Lower lobe of right lung (tissue), 2 donors: ENCODE measurements around the gene MCM3AP. TPM values are rescaled to one million over a fixed set of nuclear protein-coding genes. Genes with fewer than 3 reads are reported as not detected.

Source experiments
- ATAC-seq, 2 donors: fragments of 200-7000 bp; cut with Tn5 transposase; one replicate each; pipeline ENCODE4 v1.9.1; 2020 to 2022; ENCODE audit warnings: mild to moderate bottlenecking in 2 of 2, moderate library complexity in 2 of 2
- DNase-seq: peaks from one replicate; pipeline ENCODE4 v3.0.0-alpha.2; 2020
- H3K27ac ChIP-seq: fragments of 200-600 bp; one replicate; pipeline ENCODE4 v1.8.0; 2022
- H3K27me3 ChIP-seq: fragments of 200-600 bp; one replicate; pipeline ENCODE4 v1.8.0; 2022; ENCODE audit warnings: low read depth
- H3K36me3 ChIP-seq: fragments of 200-600 bp; one replicate; pipeline ENCODE4 v1.8.0; 2022; ENCODE audit warnings: mild to moderate bottlenecking
- H3K4me1 ChIP-seq: fragments of 200-600 bp; one replicate; pipeline ENCODE4 v1.8.0; 2022
- H3K4me3 ChIP-seq: fragments of 200-600 bp; one replicate; pipeline ENCODE4 v1.8.0; 2022; ENCODE audit warnings: mild to moderate bottlenecking
- H3K9me3 ChIP-seq: fragments of 200-600 bp; one replicate; pipeline ENCODE4 v1.8.0; 2022
- CTCF ChIP-seq: fragments of 200-600 bp; IDR thresholded peaks from one replicate; pipeline ENCODE4 v1.8.0; 2022; ENCODE audit warnings: antibody characterized with exemption, mild to moderate bottlenecking
- intact Hi-C: fragments of 100-400 bp; cut with DNase I; formaldehyde crosslinking; loops from one replicate; pipeline ENCODE4 v1.11.0; 2022
- total RNA-seq: library from RNA; stranded (reverse); fragmentation: NEBNext Ultra II Directional; extraction: Animal tissue kit (Norgen Biotek cat#: 25700); gene quantifications from one replicate; pipeline ENCODE4 v1.2.1, GENCODE V29; 2021
- donor health status: DM: no; HTN: yes; CAD: no; lungs with severe emphysema.

MCM3AP gene
- total RNA-seq, 1 donor from 2014 or later = 96.2 TPM

GRCh38 chr21:46255758-46256337, 29.6 kb downstream of the MCM3AP start:
- no peak overlapping the region for H3K27ac ChIP-seq
- no peak overlapping the region for H3K4me3 ChIP-seq
- no peak for TF ChIP-seq CTCF
- DNase-seq (no peak), ATAC-seq (no peak)
- H3K9me3 ChIP-seq = no peaks in the 10 kb centered on the region
- H3K4me1 ChIP-seq = no peaks in the 10 kb centered on the region
- intact Hi-C loops = no loop called here
- H3K27me3 ChIP-seq = no peaks in the 10 kb centered on the region
- H3K36me3 ChIP-seq = peaks cover 100% of the 10 kb centered on the region

- DNase-seq = no peak
- Histone ChIP-seq H3K4me1 (no peaks in the 10 kb centered on the region), H3K4me3 (no peak overlapping the region), H3K27ac (no peak overlapping the region), H3K27me3 (no peaks in the 10 kb centered on the region), H3K36me3 (peaks cover 100% of the 10 kb centered on the region), H3K9me3 (no peaks in the 10 kb centered on the region)
- no peak for TF ChIP-seq CTCF
- intact Hi-C loops = no loop called here
- ATAC-seq = no peak
Measured at GRCh38 chr21:46255166-46255565, 30.2 kb downstream of the MCM3AP start.

GRCh38 chr21:46254208-46254975, 31.0 kb downstream of the MCM3AP start:
- Histone ChIP-seq H3K9me3 (no peaks in the 10 kb centered on the region), H3K27ac (no peak overlapping the region), H3K4me3 (no peak overlapping the region), H3K27me3 (no peaks in the 10 kb centered on the region), H3K4me1 (no peaks in the 10 kb centered on the region), H3K36me3 (peaks cover 100% of the 10 kb centered on the region)
- ATAC-seq (no peak), DNase-seq (no peak)
- no peak for TF ChIP-seq CTCF
- intact Hi-C loops = no loop called here

- peaks cover 100% of the 10 kb centered on the region for H3K36me3 ChIP-seq
- no peak overlapping the region for H3K27ac ChIP-seq
- DNase-seq = no peak
- TF ChIP-seq CTCF = no peak
- intact Hi-C loops = no loop called here
- no peaks in the 10 kb centered on the region for H3K9me3 ChIP-seq
- H3K4me3 ChIP-seq = no peak overlapping the region
- H3K4me1 ChIP-seq = no peaks in the 10 kb centered on the region
- ATAC-seq = no peak
- no peaks in the 10 kb centered on the region for H3K27me3 ChIP-seq
Measured at GRCh38 chr21:46253610-46254124, 31.7 kb downstream of the MCM3AP start.

- Histone ChIP-seq H3K27ac (no peak overlapping the region), H3K9me3 (no peaks in the 10 kb centered on the region), H3K4me3 (no peak overlapping the region), H3K27me3 (no peaks in the 10 kb centered on the region), H3K4me1 (no peaks in the 10 kb centered on the region), H3K36me3 (peaks cover 100% of the 10 kb centered on the region)
- ATAC-seq = no peak
- DNase-seq = no peak
- TF ChIP-seq CTCF = no peak
- intact Hi-C loops = no loop called here
Measured at GRCh38 chr21:46252840-46253239, 32.6 kb downstream of the MCM3AP start.
